ENCODE results near the gene NR2F2. TPM values are rescaled to one million over a fixed set of nuclear protein-coding genes. Genes with fewer than 3 reads are reported as not detected.

The NR2F2 gene
- total RNA-seq, 2 donors from 2014 or later, result 31.8 to 49.8 TPM

GRCh38 chr15:96359616-96360521 lies 29.4 kb downstream of the NR2F2 start:
- Histone ChIP-seq H3K36me3 (no peaks in the 10 kb centered on the region), H3K27me3 (replicated peaks; ENCODE audit: insufficient read depth) (no peaks in the 10 kb centered on the region), H3K27ac (no peak overlapping the region), H3K4me3 (peak overlapping the region; percentile 69), H3K4me1 (ENCODE audit: control insufficient read depth in 1 of 2, low read depth in 2 of 2) (peaks cover 4 to 45% of the 10 kb centered on the region in 2 donors), H3K9me3 (no peaks in the 10 kb centered on the region)
- no peak for TF ChIP-seq CTCF (IDR thresholded peaks at IDR 0.05)
- DNase-seq (ENCODE audit: low spot score) (no peak), ATAC-seq (ENCODE audit: insufficient number of reproducible peaks, low FRiP score, low read depth) (no peak)

GRCh38 chr15:96360581-96361308 lies 30.2 kb downstream of the NR2F2 start:
- DNase-seq (ENCODE audit: low spot score), result no peak
- Histone ChIP-seq H3K4me3 (peak overlapping the region; percentile 69), H3K27me3 (replicated peaks; ENCODE audit: insufficient read depth) (no peaks in the 10 kb centered on the region), H3K27ac (no peak overlapping the region), H3K4me1 (ENCODE audit: control insufficient read depth in 1 of 2, low read depth in 2 of 2) (peaks cover 4 to 40% of the 10 kb centered on the region in 2 donors), H3K9me3 (no peaks in the 10 kb centered on the region), H3K36me3 (no peaks in the 10 kb centered on the region)
- no peak for TF ChIP-seq CTCF (IDR thresholded peaks at IDR 0.05)
- no peak for ATAC-seq (ENCODE audit: insufficient number of reproducible peaks, low FRiP score, low read depth)

- H3K4me3 ChIP-seq, result no peak overlapping the region
- H3K4me1 ChIP-seq (ENCODE audit: control insufficient read depth in 1 of 2, low read depth in 2 of 2), result peaks cover 4 to 36% of the 10 kb centered on the region in 2 donors
- no peaks in the 10 kb centered on the region for H3K27me3 ChIP-seq (replicated peaks; ENCODE audit: insufficient read depth)
- H3K9me3 ChIP-seq, result no peaks in the 10 kb centered on the region
- no peak for TF ChIP-seq CTCF (IDR thresholded peaks at IDR 0.05)
- DNase-seq (ENCODE audit: low spot score) (no peak), ATAC-seq (ENCODE audit: insufficient number of reproducible peaks, low FRiP score, low read depth) (no peak)
- no peaks in the 10 kb centered on the region for H3K36me3 ChIP-seq
- H3K27ac ChIP-seq, result no peak overlapping the region
Measured at GRCh38 chr15:96361309-96362010, 31.0 kb downstream of the NR2F2 start.

DNA sequence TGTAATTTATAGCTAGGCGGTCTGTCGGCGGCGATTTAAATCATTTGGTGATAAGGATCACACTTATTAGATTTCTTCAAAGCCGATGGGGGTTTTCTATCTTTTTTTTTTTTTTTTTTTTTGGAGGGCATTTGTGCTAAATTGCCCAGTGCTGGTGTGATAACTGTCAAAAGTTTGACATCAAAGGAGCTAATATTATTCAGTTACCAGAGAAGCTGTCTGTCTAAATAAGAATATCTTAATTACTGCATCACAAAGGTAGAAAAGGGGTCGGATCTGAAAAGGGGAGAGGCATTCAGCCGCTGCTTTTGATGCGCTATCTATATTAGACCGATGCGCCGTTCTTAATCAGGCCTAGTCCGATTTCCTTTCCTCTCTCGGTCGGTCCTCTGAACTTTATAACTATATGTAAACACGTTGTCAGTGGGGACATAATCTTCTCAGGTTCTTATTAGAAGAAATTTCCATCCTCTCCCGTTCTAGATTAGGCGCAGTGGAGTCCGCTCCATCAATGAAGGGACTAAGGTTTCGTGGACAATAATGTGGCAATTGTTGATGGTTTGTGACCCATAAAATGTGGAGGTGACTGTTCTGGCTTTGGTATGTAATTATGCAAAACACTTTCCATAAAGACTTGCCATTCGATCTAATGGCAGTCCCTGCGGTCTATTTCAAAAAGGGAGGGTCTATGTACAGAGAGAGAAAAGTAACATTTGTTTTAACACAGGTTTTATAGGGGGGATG lies 31.7 kb downstream of the NR2F2 start:
- no peak overlapping the region for H3K27ac ChIP-seq
- H3K36me3 ChIP-seq, result no peaks in the 10 kb centered on the region
- DNase-seq (ENCODE audit: low spot score) (no peak), ATAC-seq (ENCODE audit: insufficient number of reproducible peaks, low FRiP score, low read depth) (no peak)
- no peak overlapping the region for H3K4me3 ChIP-seq
- H3K27me3 ChIP-seq (replicated peaks; ENCODE audit: insufficient read depth), result no peaks in the 10 kb centered on the region
- TF ChIP-seq CTCF (IDR thresholded peaks at IDR 0.05), result no peak
- no peaks in the 10 kb centered on the region for H3K9me3 ChIP-seq
- peaks cover 4 to 33% of the 10 kb centered on the region in 2 donors for H3K4me1 ChIP-seq (ENCODE audit: control insufficient read depth in 1 of 2, low read depth in 2 of 2)

All from thoracic aorta (tissue), 2 donors.